Esophagus squamous epithelium (tissue), 5 donors: ENCODE measurements around the gene OR5AR1. TPM values are rescaled to one million over a fixed set of nuclear protein-coding genes. Genes with fewer than 3 reads are reported as not detected.

Experiments used
- DNase-seq: peaks from one replicate; lab custom pipeline; 2025; lab: John Stamatoyannopoulos, UW
- H3K27ac ChIP-seq, 4 donors: fragments of 200-600 bp; sonication (generic); one replicate each; pipeline ENCODE4 v1.5.1; 2016 to 2019; ENCODE audit warnings: mild to moderate bottlenecking in 1 of 4
- H3K27me3 ChIP-seq, 4 donors: fragments of 200-600 bp; sonication (generic); 1 replicate in 3 of 4; 2 replicates in 1 of 4; pipeline versions ENCODE4 v1.5.1 to v1.6.0; 2017 to 2021; ENCODE audit warnings: antibody characterized with exemption in 1 of 4
- H3K36me3 ChIP-seq, 3 donors: fragments of 200-600 bp; sonication (generic); one replicate each; pipeline ENCODE4 v1.5.1; 2016 to 2019
- H3K4me1 ChIP-seq, 3 donors: fragments of 200-600 bp; sonication (generic); one replicate each; pipeline ENCODE4 v1.5.1; 2017 to 2019
- H3K4me3 ChIP-seq, 4 donors: fragments of 200-600 bp; sonication (generic); 1 replicate in 3 of 4; 2 replicates in 1 of 4; pipeline ENCODE4 v1.5.1; 2016 to 2019; ENCODE audit warnings: mild to moderate bottlenecking in 2 of 4, moderate library complexity in 1 of 4
- H3K9me3 ChIP-seq, 3 donors: fragments of 200-600 bp; sonication (generic); one replicate each; pipeline ENCODE4 v1.5.1; 2016 to 2019
- POLR2A ChIP-seq, 4 donors: fragments of 450-650 bp; IDR thresholded peaks; one replicate each; pipeline ENCODE4 v1.6.1; 2017; ENCODE audit warnings: antibody characterized with exemption in 4 of 4, mild to moderate bottlenecking in 4 of 4, moderate library complexity in 3 of 4
- WGBS, 2 donors: methylation state at CpG; one replicate each; pipeline ENCODE4 v1.1.5; 2018; 5-methylcytosine and 5-hydroxymethylcytosine counted together
- intact Hi-C: fragments of 100-400 bp; cut with DNase I; formaldehyde crosslinking; loops from one replicate; pipeline ENCODE4 v1.15.0; 2022
- total RNA-seq, 4 donors: library from RNA; depleted of rRNA; stranded (reverse); fragments of >200 nt; gene quantifications; one replicate each; pipeline ENCODE4 v1.1.0, GENCODE V29; 2016
- TF ChIP-seq, protein P1 (sequence below), 6 experiments: fragments of 450-650 bp in 4 of 6; fragments of 200-600 bp in 2 of 6; sonication (generic) in 2 of 6; IDR thresholded peaks; one replicate each; pipeline ENCODE4 v1.5.1; 2016 to 2019; ENCODE audit warnings: antibody characterized with exemption in 6 of 6, mild to moderate bottlenecking in 4 of 6, moderate library complexity in 4 of 6
- donor health status: DM: yes; HTN: yes; CAD: no.

OR5AR1 gene
- total RNA-seq, 4 donors from 2014 or later: not detected

- 69 to 72% methylated on average over 2 of the region's 2 CpGs for WGBS, 2 donors
- intact Hi-C loops: no loop called here
- H3K27me3 ChIP-seq: no peaks in the 10 kb centered on the region
- no peak overlapping the region for H3K4me3 ChIP-seq
- no peaks in the 10 kb centered on the region for H3K36me3 ChIP-seq
- no peak overlapping the region for H3K27ac ChIP-seq
- no peaks in the 10 kb centered on the region for H3K9me3 ChIP-seq
- no peaks in the 10 kb centered on the region for H3K4me1 ChIP-seq
- DNase-seq: no peak
- TF ChIP-seq POLR2A (IDR thresholded peaks at IDR 0.05): no peak
- TF ChIP-seq, protein P1, sequence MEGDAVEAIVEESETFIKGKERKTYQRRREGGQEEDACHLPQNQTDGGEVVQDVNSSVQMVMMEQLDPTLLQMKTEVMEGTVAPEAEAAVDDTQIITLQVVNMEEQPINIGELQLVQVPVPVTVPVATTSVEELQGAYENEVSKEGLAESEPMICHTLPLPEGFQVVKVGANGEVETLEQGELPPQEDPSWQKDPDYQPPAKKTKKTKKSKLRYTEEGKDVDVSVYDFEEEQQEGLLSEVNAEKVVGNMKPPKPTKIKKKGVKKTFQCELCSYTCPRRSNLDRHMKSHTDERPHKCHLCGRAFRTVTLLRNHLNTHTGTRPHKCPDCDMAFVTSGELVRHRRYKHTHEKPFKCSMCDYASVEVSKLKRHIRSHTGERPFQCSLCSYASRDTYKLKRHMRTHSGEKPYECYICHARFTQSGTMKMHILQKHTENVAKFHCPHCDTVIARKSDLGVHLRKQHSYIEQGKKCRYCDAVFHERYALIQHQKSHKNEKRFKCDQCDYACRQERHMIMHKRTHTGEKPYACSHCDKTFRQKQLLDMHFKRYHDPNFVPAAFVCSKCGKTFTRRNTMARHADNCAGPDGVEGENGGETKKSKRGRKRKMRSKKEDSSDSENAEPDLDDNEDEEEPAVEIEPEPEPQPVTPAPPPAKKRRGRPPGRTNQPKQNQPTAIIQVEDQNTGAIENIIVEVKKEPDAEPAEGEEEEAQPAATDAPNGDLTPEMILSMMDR (IDR thresholded peaks at IDR 0.05): no peak
Measured at GRCh38 chr11:56693428-56693827, 29.9 kb downstream of the OR5AR1 start.

GRCh38 chr11:56698795-56699194, 35.3 kb downstream of the OR5AR1 start, which contains the start of gene OR9G1:
Gene OR9G1 (plus strand): TSS chr11:56699095. CDS start chr11:56700388, 1,293 bp downstream.
- no peak within 1 kb of the TSS for H3K27ac ChIP-seq
- intact Hi-C loops: no loop called here
- no peaks in the 10 kb centered on the region for H3K9me3 ChIP-seq
- WGBS, 2 donors: 84 to 93% methylated on average over 1 of the region's 1 CpG
- H3K4me3 ChIP-seq: no peak within 1 kb of the TSS
- DNase-seq: no peak
- H3K4me1 ChIP-seq: no peaks in the 10 kb centered on the region
- H3K27me3 ChIP-seq: no peaks in the 10 kb centered on the region
- TF ChIP-seq, protein P1 (IDR thresholded peaks at IDR 0.05): no peak
- no peak for TF ChIP-seq POLR2A (IDR thresholded peaks at IDR 0.05)
- no peaks in the 10 kb centered on the region for H3K36me3 ChIP-seq

GRCh38 chr11:56700242-56700913, 36.9 kb downstream of the OR5AR1 start:
- Histone ChIP-seq H3K27ac (no peak overlapping the region), H3K4me3 (no peak overlapping the region), H3K4me1 (no peaks in the 10 kb centered on the region), H3K9me3 (no peaks in the 10 kb centered on the region), H3K27me3 (no peaks in the 10 kb centered on the region), H3K36me3 (no peaks in the 10 kb centered on the region)
- no peak for TF ChIP-seq POLR2A (IDR thresholded peaks at IDR 0.05)
- TF ChIP-seq, protein P1 (IDR thresholded peaks at IDR 0.05): no peak
- DNase-seq: no peak
- 49 to 55% methylated on average over 10 of the region's 10 CpGs for WGBS, 2 donors
- intact Hi-C loops: no loop called here

DNA sequence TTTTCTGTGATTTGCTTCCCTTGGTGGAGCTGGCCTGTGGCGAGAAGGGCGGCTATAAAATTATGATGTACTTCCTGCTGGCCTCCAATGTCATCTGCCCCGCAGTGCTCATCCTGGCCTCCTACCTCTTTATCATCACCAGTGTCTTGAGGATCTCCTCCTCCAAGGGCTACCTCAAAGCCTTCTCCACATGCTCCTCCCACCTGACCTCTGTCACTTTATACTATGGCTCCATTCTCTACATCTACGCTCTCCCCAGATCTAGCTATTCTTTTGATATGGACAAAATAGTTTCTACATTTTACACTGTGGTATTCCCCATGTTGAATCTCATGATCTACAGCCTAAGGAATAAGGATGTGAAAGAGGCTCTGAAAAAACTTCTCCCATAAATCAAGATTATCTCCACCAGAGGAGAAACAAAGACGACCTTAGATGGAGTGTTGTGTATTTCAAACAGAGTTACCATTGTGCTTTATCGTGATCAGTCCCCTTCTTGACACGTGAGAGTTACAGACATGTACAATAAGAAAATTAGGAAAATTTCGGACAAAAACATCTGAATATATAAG, 37.5 kb downstream of the OR5AR1 start:
- H3K4me3 ChIP-seq: no peak overlapping the region
- no peaks in the 10 kb centered on the region for H3K9me3 ChIP-seq
- 47 to 51% methylated on average over 8 of the region's 8 CpGs for WGBS, 2 donors
- TF ChIP-seq POLR2A (IDR thresholded peaks at IDR 0.05): no peak
- TF ChIP-seq, protein P1 (IDR thresholded peaks at IDR 0.05): no peak
- H3K27me3 ChIP-seq: no peaks in the 10 kb centered on the region
- no peaks in the 10 kb centered on the region for H3K4me1 ChIP-seq
- H3K36me3 ChIP-seq: no peaks in the 10 kb centered on the region
- intact Hi-C loops: no loop called here
- DNase-seq: no peak
- no peak overlapping the region for H3K27ac ChIP-seq

DNA sequence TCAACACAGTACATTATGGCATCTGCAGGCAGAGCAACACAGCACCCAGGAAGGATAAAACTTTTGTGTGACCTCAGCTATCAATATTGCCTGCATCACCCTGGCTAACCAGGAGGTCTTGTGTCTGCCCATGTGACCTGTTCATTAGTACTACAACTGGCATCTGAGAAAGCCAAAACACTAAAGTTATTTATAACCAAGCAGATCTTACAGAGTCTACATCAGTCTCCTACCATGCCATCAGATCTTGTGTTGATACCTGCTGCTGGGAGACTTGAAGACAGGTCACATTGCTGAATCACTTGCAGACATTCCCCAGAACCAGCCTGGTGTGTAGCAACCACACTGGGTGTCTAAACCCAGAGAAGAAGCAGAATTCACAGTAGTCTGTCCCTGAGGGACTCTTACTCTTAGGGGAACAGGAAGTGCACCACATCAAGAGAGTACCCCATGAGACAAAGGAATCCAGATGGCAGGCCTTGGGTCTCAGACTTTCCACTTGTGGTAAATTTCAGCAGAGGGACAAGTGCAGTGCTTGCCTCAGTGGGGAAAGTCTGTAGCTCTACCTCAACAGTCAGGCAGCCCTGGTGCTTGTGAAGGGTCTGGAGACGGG, 42.4 kb downstream of the OR5AR1 start:
- no peaks in the 10 kb centered on the region for H3K9me3 ChIP-seq
- H3K36me3 ChIP-seq: no peaks in the 10 kb centered on the region
- TF ChIP-seq, protein P1 (IDR thresholded peaks at IDR 0.05): no peak
- no peak for TF ChIP-seq POLR2A (IDR thresholded peaks at IDR 0.05)
- intact Hi-C loops: no loop called here
- H3K4me1 ChIP-seq: no peaks in the 10 kb centered on the region
- H3K4me3 ChIP-seq: no peak overlapping the region
- no peak for DNase-seq
- no peaks in the 10 kb centered on the region for H3K27me3 ChIP-seq
- 44 to 77% methylated on average over 1 of the region's 1 CpG for WGBS, 2 donors
- H3K27ac ChIP-seq: no peak overlapping the region
